ENCODE data around the gene EPHA3.

Gene EPHA3

DNA sequence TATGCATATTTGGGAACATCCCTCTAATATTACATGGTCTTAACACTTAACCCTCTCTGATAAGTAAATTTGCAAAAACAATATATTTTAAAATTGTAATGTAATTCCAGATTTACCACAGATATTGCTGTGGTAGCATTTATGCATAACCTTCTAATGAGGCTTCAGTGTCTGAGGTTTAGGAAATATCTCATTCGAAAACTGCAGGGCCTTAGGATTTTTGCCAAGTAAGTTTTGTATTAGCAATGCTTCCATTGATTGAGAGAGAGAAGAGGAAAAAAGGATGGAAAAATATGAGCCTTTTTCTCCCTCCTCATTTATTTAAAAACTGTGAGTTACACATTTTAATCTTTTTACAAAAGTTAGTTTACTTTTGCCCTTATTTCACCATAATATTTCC is 294.6 kb downstream of the EPHA3 start:
- H3K27me3 ChIP-seq (ENCODE audit: control insufficient read depth, insufficient read depth, low read length) = no peaks in the 10 kb centered on the region
- H3K27ac ChIP-seq (ENCODE audit: low read depth, low read length) = no peak overlapping the region

DNA sequence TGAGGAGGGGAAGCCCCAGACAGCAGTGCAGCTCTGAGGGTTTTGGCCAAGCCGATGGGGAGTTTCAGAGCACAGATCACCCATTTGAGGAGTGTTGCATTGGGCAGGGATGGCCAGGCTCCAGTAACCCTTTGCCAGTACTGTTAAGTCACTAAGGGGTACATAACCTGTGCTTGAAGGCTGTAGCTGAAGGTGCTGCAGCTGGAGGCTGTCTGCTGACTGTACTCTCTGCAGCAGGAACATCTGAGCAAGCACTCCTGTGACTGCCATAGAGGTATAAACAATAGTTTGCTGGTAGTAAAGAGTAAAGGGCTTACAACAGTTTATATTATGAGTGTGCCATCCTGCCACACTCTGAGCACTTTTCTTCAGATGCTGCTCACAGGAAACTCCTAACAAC is 297.8 kb downstream of the EPHA3 start:
- Histone ChIP-seq H3K36me3 (ENCODE audit: control insufficient read depth, insufficient read depth, low read length) (no peaks in the 10 kb centered on the region), H3K4me3 (ENCODE audit: low read length) (no peak overlapping the region), H3K4me1 (ENCODE audit: control insufficient read depth, insufficient read depth, low read length) (no peaks in the 10 kb centered on the region), H3K27me3 (ENCODE audit: control insufficient read depth, insufficient read depth, low read length) (no peaks in the 10 kb centered on the region), H3K27ac (ENCODE audit: low read depth, low read length) (no peak overlapping the region), H3K9ac (ENCODE audit: low read length) (no peak overlapping the region)

More for the DNA sequence above, 294.6 kb downstream of the EPHA3 start:
- H3K4me3 ChIP-seq (ENCODE audit: low read length) = no peak overlapping the region
- H3K9ac ChIP-seq (ENCODE audit: low read length) = no peak overlapping the region
- H3K36me3 ChIP-seq (ENCODE audit: control insufficient read depth, insufficient read depth, low read length) = no peaks in the 10 kb centered on the region
- no peaks in the 10 kb centered on the region for H3K4me1 ChIP-seq (ENCODE audit: control insufficient read depth, insufficient read depth, low read length)

DNA sequence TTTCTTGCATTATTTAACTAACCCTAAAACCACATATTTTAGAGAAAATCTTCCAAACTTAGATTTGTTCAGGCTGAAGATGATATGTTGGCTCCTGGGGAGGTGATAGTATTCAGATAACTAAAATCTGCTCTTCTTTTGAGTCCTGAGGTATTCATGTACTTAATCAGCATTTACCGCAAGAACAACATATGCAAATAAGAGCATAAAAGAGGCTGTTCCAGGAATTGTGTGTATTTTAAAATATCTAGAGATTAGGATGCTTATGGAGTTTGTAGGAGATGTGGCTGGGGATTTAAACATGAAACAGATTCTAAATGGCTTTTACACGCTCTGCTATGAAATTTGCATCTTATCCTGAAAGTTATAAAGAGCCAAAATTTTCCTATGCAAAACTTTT is 298.2 kb downstream of the EPHA3 start:
- no peaks in the 10 kb centered on the region for H3K4me1 ChIP-seq (ENCODE audit: control insufficient read depth, insufficient read depth, low read length)
- no peaks in the 10 kb centered on the region for H3K27me3 ChIP-seq (ENCODE audit: control insufficient read depth, insufficient read depth, low read length)
- no peaks in the 10 kb centered on the region for H3K36me3 ChIP-seq (ENCODE audit: control insufficient read depth, insufficient read depth, low read length)
- H3K27ac ChIP-seq (ENCODE audit: low read depth, low read length) = no peak overlapping the region
- H3K4me3 ChIP-seq (ENCODE audit: low read length) = no peak overlapping the region
- H3K9ac ChIP-seq (ENCODE audit: low read length) = no peak overlapping the region

- no peak overlapping the region for H3K4me3 ChIP-seq (ENCODE audit: low read length)
- H3K9ac ChIP-seq (ENCODE audit: low read length) = no peak overlapping the region
- H3K27me3 ChIP-seq (ENCODE audit: control insufficient read depth, insufficient read depth, low read length) = no peaks in the 10 kb centered on the region
- H3K4me1 ChIP-seq (ENCODE audit: control insufficient read depth, insufficient read depth, low read length) = no peaks in the 10 kb centered on the region
- H3K27ac ChIP-seq (ENCODE audit: low read depth, low read length) = no peak overlapping the region
- H3K36me3 ChIP-seq (ENCODE audit: control insufficient read depth, insufficient read depth, low read length) = no peaks in the 10 kb centered on the region
Measured at GRCh38 chr3:89411201-89411600, 303.8 kb downstream of the EPHA3 start.

GRCh38 chr3:89414270-89414669 is 306.8 kb downstream of the EPHA3 start:
- no peaks in the 10 kb centered on the region for H3K27me3 ChIP-seq (ENCODE audit: control insufficient read depth, insufficient read depth, low read length)
- no peak overlapping the region for H3K9ac ChIP-seq (ENCODE audit: low read length)
- H3K27ac ChIP-seq (ENCODE audit: low read depth, low read length) = no peak overlapping the region
- H3K36me3 ChIP-seq (ENCODE audit: control insufficient read depth, insufficient read depth, low read length) = no peaks in the 10 kb centered on the region
- no peaks in the 10 kb centered on the region for H3K4me1 ChIP-seq (ENCODE audit: control insufficient read depth, insufficient read depth, low read length)
- H3K4me3 ChIP-seq (ENCODE audit: low read length) = no peak overlapping the region

DNA sequence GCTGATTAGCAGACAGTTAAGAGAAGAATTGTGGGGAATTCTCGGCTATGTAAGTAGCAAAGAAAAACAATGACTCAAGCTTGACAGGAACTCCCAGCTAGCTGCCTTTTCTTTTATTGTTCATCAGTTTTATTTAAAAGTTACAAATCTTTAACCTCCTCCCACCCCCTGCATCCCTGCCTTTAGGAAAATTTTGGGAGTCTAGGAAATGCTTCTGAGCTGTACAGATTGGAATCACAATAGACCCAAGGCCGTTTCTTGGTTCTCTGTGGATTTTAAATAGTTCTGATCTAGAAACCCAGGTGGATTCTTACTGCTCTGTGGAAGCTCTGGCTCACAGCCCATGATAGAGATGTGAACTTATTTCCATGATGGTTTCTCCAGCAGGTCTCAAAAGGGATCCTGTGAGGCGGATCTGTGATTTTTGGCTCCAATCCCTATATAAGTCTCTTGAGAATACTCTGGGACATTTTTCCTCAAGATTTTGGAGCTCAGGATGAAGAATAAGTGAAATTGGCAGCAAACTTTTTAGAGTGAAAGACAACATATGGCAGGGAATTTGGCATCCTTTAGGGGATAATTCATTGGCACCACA is 312.3 kb downstream of the EPHA3 start:
- Histone ChIP-seq H3K9ac (ENCODE audit: low read length) (no peak overlapping the region), H3K4me3 (ENCODE audit: low read length) (no peak overlapping the region), H3K4me1 (ENCODE audit: control insufficient read depth, insufficient read depth, low read length) (no peaks in the 10 kb centered on the region), H3K27ac (ENCODE audit: low read depth, low read length) (no peak overlapping the region), H3K27me3 (ENCODE audit: control insufficient read depth, insufficient read depth, low read length) (no peaks in the 10 kb centered on the region), H3K36me3 (ENCODE audit: control insufficient read depth, insufficient read depth, low read length) (no peaks in the 10 kb centered on the region)

- no peaks in the 10 kb centered on the region for H3K36me3 ChIP-seq (ENCODE audit: control insufficient read depth, insufficient read depth, low read length)
- no peaks in the 10 kb centered on the region for H3K27me3 ChIP-seq (ENCODE audit: control insufficient read depth, insufficient read depth, low read length)
- no peak overlapping the region for H3K4me3 ChIP-seq (ENCODE audit: low read length)
- no peaks in the 10 kb centered on the region for H3K4me1 ChIP-seq (ENCODE audit: control insufficient read depth, insufficient read depth, low read length)
- no peak overlapping the region for H3K9ac ChIP-seq (ENCODE audit: low read length)
- no peak overlapping the region for H3K27ac ChIP-seq (ENCODE audit: low read depth, low read length)
Measured at GRCh38 chr3:89426060-89426459, 318.6 kb downstream of the EPHA3 start.

DNA sequence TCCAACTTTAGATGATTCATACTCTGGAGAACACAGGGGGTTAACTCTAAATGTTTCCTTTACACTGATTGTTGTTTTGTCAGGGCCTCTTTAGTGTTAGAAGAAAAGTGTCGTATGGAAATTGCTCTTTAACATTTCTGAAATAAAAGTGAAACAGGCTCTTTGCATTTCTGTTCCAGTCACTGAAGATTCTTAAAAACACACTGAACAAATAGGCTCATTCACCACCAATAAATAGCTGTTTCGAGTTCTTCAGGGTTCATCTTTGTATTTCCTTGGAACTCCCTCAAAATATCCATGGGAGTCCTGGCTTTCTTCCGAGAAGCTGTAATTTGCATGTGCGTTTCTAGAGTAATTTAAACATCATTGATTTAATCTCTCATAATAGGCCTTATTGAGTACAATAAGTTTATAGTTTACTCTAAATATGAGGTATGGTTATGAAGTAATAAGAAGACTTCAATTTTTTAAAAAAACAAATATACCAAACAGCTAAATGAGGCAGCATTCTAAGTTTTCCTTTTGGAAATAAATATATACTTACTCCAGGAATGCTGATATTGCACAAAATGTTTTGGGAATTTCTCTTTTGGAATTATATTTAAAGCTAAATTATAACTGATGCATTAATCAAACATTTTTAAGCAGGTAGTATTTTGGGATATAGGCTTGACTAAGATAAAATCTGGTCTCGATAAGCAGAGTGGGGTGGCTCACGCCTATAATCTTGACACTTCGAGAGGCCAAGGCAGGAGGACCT is 327.4 kb downstream of the EPHA3 start:
- Histone ChIP-seq H3K9ac (ENCODE audit: low read length) (no peak overlapping the region), H3K4me3 (ENCODE audit: low read length) (no peak overlapping the region), H3K27ac (ENCODE audit: low read depth, low read length) (no peak overlapping the region), H3K36me3 (ENCODE audit: control insufficient read depth, insufficient read depth, low read length) (no peaks in the 10 kb centered on the region), H3K4me1 (ENCODE audit: control insufficient read depth, insufficient read depth, low read length) (no peaks in the 10 kb centered on the region), H3K27me3 (ENCODE audit: control insufficient read depth, insufficient read depth, low read length) (no peaks in the 10 kb centered on the region)

GRCh38 chr3:89436846-89437245 is 329.4 kb downstream of the EPHA3 start:
- H3K27me3 ChIP-seq (ENCODE audit: control insufficient read depth, insufficient read depth, low read length) = no peaks in the 10 kb centered on the region
- H3K36me3 ChIP-seq (ENCODE audit: control insufficient read depth, insufficient read depth, low read length) = no peaks in the 10 kb centered on the region
- no peaks in the 10 kb centered on the region for H3K4me1 ChIP-seq (ENCODE audit: control insufficient read depth, insufficient read depth, low read length)
- H3K4me3 ChIP-seq (ENCODE audit: low read length) = no peak overlapping the region
- H3K27ac ChIP-seq (ENCODE audit: low read depth, low read length) = no peak overlapping the region
- no peak overlapping the region for H3K9ac ChIP-seq (ENCODE audit: low read length)

DNA sequence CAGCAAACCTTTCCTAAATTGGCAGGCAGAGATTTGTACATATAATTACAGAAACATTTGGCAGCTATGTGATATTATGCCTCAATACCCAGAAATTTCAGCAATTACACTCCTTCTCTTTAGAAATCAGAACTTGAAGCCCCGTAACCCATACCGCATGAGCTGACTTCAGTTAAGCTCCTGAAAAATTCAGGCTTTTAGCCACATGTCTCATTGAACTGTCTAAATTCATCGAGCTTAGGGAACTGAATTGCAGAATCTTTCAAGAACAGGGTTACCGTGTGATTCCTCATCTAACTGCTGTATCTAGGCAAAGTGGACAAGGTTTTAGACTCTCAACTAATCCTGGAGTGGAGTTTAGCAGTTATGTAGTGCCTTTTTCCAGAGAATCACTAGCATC is 333.0 kb downstream of the EPHA3 start:
- no peaks in the 10 kb centered on the region for H3K27me3 ChIP-seq (ENCODE audit: control insufficient read depth, insufficient read depth, low read length)
- no peak overlapping the region for H3K27ac ChIP-seq (ENCODE audit: low read depth, low read length)
- no peaks in the 10 kb centered on the region for H3K4me1 ChIP-seq (ENCODE audit: control insufficient read depth, insufficient read depth, low read length)
- no peak overlapping the region for H3K4me3 ChIP-seq (ENCODE audit: low read length)
- no peak overlapping the region for H3K9ac ChIP-seq (ENCODE audit: low read length)
- no peaks in the 10 kb centered on the region for H3K36me3 ChIP-seq (ENCODE audit: control insufficient read depth, insufficient read depth, low read length)

DNA sequence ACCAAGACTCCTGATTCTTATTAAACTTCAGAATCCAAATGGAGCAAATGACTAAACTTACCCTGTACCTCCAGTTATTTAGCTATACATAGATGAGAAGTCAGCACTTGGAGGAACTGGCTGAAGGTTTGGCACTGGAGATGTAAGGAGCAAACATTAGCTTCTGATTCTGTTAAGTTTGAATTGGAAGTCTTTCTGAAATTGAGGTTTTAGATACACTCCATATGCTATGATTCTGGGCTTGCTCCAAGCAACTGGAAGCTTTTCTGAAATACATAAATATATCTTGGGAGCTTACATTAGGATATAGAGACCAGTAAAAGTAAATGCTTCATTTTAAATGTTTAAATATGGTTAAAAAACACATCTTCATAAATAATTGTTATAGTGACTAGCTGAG is 333.7 kb downstream of the EPHA3 start:
- Histone ChIP-seq H3K4me1 (ENCODE audit: control insufficient read depth, insufficient read depth, low read length) (no peaks in the 10 kb centered on the region), H3K27me3 (ENCODE audit: control insufficient read depth, insufficient read depth, low read length) (no peaks in the 10 kb centered on the region), H3K27ac (ENCODE audit: low read depth, low read length) (no peak overlapping the region), H3K4me3 (ENCODE audit: low read length) (no peak overlapping the region), H3K36me3 (ENCODE audit: control insufficient read depth, insufficient read depth, low read length) (no peaks in the 10 kb centered on the region), H3K9ac (ENCODE audit: low read length) (no peak overlapping the region)

- no peaks in the 10 kb centered on the region for H3K36me3 ChIP-seq (ENCODE audit: control insufficient read depth, insufficient read depth, low read length)
- H3K27ac ChIP-seq (ENCODE audit: low read depth, low read length) = no peak overlapping the region
Measured at GRCh38 chr3:89446593-89446992, 339.2 kb downstream of the EPHA3 start.

GRCh38 chr3:89447243-89447642 is 339.8 kb downstream of the EPHA3 start:
- Histone ChIP-seq H3K4me1 (ENCODE audit: control insufficient read depth, insufficient read depth, low read length) (no peaks in the 10 kb centered on the region), H3K4me3 (ENCODE audit: low read length) (no peak overlapping the region), H3K27ac (ENCODE audit: low read depth, low read length) (no peak overlapping the region), H3K36me3 (ENCODE audit: control insufficient read depth, insufficient read depth, low read length) (no peaks in the 10 kb centered on the region), H3K27me3 (ENCODE audit: control insufficient read depth, insufficient read depth, low read length) (no peaks in the 10 kb centered on the region), H3K9ac (ENCODE audit: low read length) (no peak overlapping the region)

More at GRCh38 chr3:89446593-89446992, 339.2 kb downstream of the EPHA3 start:
- H3K4me1 ChIP-seq (ENCODE audit: control insufficient read depth, insufficient read depth, low read length) = no peaks in the 10 kb centered on the region
- no peak overlapping the region for H3K4me3 ChIP-seq (ENCODE audit: low read length)
- no peak overlapping the region for H3K9ac ChIP-seq (ENCODE audit: low read length)
- H3K27me3 ChIP-seq (ENCODE audit: control insufficient read depth, insufficient read depth, low read length) = no peaks in the 10 kb centered on the region

All from rectal smooth muscle tissue (tissue), 1 donor.